ENCODE results near the gene TXN2.
"Not testable (repeated sequence)": the region's sequence is repeated elsewhere in the genome, so short reads cannot be mapped to it uniquely, and the experiment has no call there.

TXN2 gene

GRCh38 chr22:36455571-36456463 is 25.6 kb downstream of the TXN2 start:
- DNase-seq = no peak

GRCh38 chr22:36454916-36455570 is 26.4 kb downstream of the TXN2 start:
- DNase-seq = peak; percentile 71 to 92 (median 78)

GRCh38 chr22:36453855-36454378 is 27.5 kb downstream of the TXN2 start:
- DNase-seq = no peak

GRCh38 chr22:36452978-36453607 is 28.3 kb downstream of the TXN2 start:
- not testable (repeated sequence) for DNase-seq

GRCh38 chr22:36452250-36452977 is 29.0 kb downstream of the TXN2 start:
- DNase-seq = no peak

- not testable (repeated sequence) for DNase-seq
Observed at GRCh38 chr22:36450923-36451322, 30.5 kb downstream of the TXN2 start.

- peak in 1 of 4 experiments; percentile 31 for DNase-seq
Observed at GRCh38 chr22:36449596-36450175, 31.8 kb downstream of the TXN2 start.

GRCh38 chr22:36447632-36448031 is 33.8 kb downstream of the TXN2 start:
- DNase-seq = peak; percentile 35 to 61 (median 53)

GRCh38 chr22:36445158-36445668 is 36.2 kb downstream of the TXN2 start:
- peak; percentile 53 to 62 (median 56) for DNase-seq

- peak in 2 of 4 experiments; percentile 31 to 40 for DNase-seq
Observed at GRCh38 chr22:36443198-36443770, 38.2 kb downstream of the TXN2 start.

GRCh38 chr22:36442506-36443197 is 38.8 kb downstream of the TXN2 start:
- DNase-seq = no peak

- no peak for DNase-seq
Observed at GRCh38 chr22:36440429-36441002, 40.9 kb downstream of the TXN2 start.

- peak; percentile 51 to 77 (median 72) for DNase-seq
Observed at GRCh38 chr22:36439481-36440271, 41.8 kb downstream of the TXN2 start.

- peak in 2 of 4 experiments; percentile 33 to 38 for DNase-seq
Observed at GRCh38 chr22:36435516-36436415, 45.7 kb downstream of the TXN2 start.

- no peak for DNase-seq
Observed at GRCh38 chr22:36433318-36434231, 47.9 kb downstream of the TXN2 start.

GRCh38 chr22:36432592-36433317 is 48.7 kb downstream of the TXN2 start:
- peak in 1 of 4 experiments; percentile 22 for DNase-seq
